ENCODE measurements around the gene GALNT18. TPM values are rescaled to one million over a fixed set of nuclear protein-coding genes. Genes with fewer than 3 reads are reported as not detected.
"Not testable (repeated sequence)": the region's sequence is repeated elsewhere in the genome, so short reads cannot be mapped to it uniquely, and the experiment has no call there.

GALNT18 gene
- total and polyA plus RNA-seq, 9 donors: 3.0 to 13.2 (median 7.7) TPM

DNA sequence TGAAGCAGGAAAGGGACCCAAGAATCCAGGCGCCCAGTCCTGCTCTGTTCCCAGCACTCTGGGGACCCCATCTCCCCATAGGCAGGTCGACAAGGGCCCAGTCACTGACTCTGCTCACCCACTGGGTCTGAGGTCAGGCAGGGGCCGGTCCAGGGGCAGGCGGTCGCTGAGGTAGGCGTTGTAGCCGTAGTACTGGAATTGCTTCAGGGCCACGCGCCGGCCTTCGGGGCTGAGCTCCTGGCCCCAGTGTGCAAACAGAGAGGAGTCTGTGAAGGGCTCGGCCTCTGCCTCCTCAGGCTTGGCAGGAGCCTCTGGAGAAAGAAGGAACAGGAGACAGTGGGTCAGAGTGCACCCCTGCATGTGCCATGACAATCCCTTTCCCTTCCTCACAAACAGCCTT, 173.2 kb downstream of the GALNT18 start:
- 93 to 97% (median 94%) methylated on average over 12 of the region's 12 CpGs for WGBS, 3 donors
- Histone ChIP-seq H3K9me3 (no peaks in the 10 kb centered on the region), H3K27me3 (no peaks in the 10 kb centered on the region), H3K4me1 (ENCODE audit: insufficient read depth) (peaks cover 5% of the 10 kb centered on the region), H3K36me3 (no peaks in the 10 kb centered on the region), H3K4me3 (no peak overlapping the region), H3K27ac (no peak overlapping the region)
- no peak for DNase-seq
- intact Hi-C loops (cut with DNase I): no loop called here
- TF ChIP-seq CTCF (IDR thresholded peaks at IDR 0.05): no peak
- no peak for TF ChIP-seq EP300 (IDR thresholded peaks at IDR 0.05)
- no peak for TF ChIP-seq POLR2A (IDR thresholded peaks at IDR 0.05)

GRCh38 chr11:11447601-11448000, 174.2 kb downstream of the GALNT18 start:
- DNase-seq; H3K4me3 ChIP-seq; H3K27me3 ChIP-seq; H3K4me1 ChIP-seq (ENCODE audit: insufficient read depth); H3K36me3 ChIP-seq; H3K9me3 ChIP-seq; intact Hi-C loops (cut with DNase I); H3K27ac ChIP-seq: not testable (repeated sequence)
- WGBS, 3 donors: 72 to 89% (median 84%) methylated on average over 3 of the region's 3 CpGs

GRCh38 chr11:11446967-11447366, 174.8 kb downstream of the GALNT18 start:
- no peak overlapping the region for H3K27ac ChIP-seq
- peaks cover 5% of the 10 kb centered on the region for H3K4me1 ChIP-seq (ENCODE audit: insufficient read depth)
- no peak for DNase-seq
- no peaks in the 10 kb centered on the region for H3K36me3 ChIP-seq
- 87 to 92% (median 88%) methylated on average over 6 of the region's 6 CpGs for WGBS, 3 donors
- no peak overlapping the region for H3K4me3 ChIP-seq
- no peaks in the 10 kb centered on the region for H3K9me3 ChIP-seq
- no peak for TF ChIP-seq EP300 (IDR thresholded peaks at IDR 0.05)
- TF ChIP-seq CTCF (IDR thresholded peaks at IDR 0.05): no peak
- no peak for TF ChIP-seq POLR2A (IDR thresholded peaks at IDR 0.05)
- H3K27me3 ChIP-seq: no peaks in the 10 kb centered on the region
- intact Hi-C loops (cut with DNase I): no loop called here

DNA sequence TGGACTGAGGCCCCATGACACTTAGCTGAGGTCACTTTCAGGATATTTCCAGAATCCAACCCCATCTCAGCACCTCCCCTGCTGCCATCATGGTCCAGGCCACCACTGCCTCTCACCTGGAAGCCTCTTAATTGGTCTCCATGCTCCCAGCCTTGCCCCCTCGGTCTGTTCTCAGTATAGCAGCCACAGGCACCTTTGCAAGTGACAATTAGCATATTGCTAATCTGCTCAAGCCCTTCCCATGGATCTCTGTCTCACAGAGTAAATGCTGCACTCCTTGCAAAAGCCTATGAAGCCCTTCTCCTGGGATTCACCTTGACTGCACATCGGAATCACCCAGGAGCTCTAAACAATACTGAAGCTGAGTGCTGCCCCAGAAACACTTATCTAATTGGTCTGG, 175.2 kb downstream of the GALNT18 start:
- Histone ChIP-seq H3K27ac (no peak overlapping the region), H3K4me3 (no peak overlapping the region), H3K9me3 (no peaks in the 10 kb centered on the region), H3K36me3 (no peaks in the 10 kb centered on the region), H3K4me1 (ENCODE audit: insufficient read depth) (peaks cover 5% of the 10 kb centered on the region), H3K27me3 (no peaks in the 10 kb centered on the region)
- intact Hi-C loops (cut with DNase I): no loop called here
- TF ChIP-seq EP300 (IDR thresholded peaks at IDR 0.05) (no peak), POLR2A (IDR thresholded peaks at IDR 0.05) (no peak), CTCF (IDR thresholded peaks at IDR 0.05) (no peak)
- DNase-seq: no peak
- 82 to 93% (median 89%) methylated on average over 2 of the region's 2 CpGs for WGBS, 3 donors

DNA sequence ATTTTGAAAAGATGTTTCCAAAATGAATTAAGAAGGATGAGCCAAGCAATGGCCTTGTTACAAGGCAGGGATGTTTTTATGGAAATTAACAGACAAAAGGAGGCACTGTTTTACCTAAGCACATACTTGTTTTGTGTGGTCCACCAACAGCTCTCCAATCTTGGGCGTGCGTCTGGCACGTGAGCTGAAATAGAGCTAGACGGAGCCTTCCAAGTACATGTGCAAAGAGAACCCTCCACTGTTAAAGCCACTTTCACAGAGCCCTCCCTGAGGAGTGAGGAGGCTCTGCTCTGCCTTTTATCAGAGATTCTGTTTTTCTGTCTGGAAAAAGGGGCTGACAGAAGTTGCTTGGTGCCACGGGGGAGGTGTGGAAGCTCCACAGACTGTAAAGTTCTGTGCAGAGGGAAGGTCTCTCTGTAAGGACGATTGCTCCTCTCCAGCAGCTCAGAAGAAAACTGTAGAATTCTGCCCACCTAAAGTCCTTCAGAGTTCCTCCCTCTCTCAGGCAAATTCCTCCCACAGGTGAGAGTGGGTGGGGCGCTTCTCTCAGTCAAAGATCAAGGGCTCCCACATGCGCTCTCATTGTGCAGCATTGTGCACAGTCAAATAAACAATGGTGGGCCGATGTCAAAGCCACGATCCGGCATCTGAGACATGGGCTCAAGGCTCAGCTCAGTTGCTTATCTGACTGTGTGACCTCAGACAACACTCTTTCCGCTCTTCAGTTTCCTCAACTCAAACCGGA, 176.2 kb downstream of the GALNT18 start:
- peaks cover 5% of the 10 kb centered on the region for H3K4me1 ChIP-seq (ENCODE audit: insufficient read depth)
- H3K4me3 ChIP-seq: no peak overlapping the region
- no peak for DNase-seq
- no peak overlapping the region for H3K27ac ChIP-seq
- no peaks in the 10 kb centered on the region for H3K9me3 ChIP-seq
- intact Hi-C loops (cut with DNase I): no loop called here
- no peak for TF ChIP-seq CTCF (IDR thresholded peaks at IDR 0.05)
- TF ChIP-seq POLR2A (IDR thresholded peaks at IDR 0.05): no peak
- TF ChIP-seq EP300 (IDR thresholded peaks at IDR 0.05): no peak
- no peaks in the 10 kb centered on the region for H3K27me3 ChIP-seq
- no peaks in the 10 kb centered on the region for H3K36me3 ChIP-seq
- WGBS, 3 donors: 91% methylated on average over 13 of the region's 13 CpGs

All from ovary (tissue), 9 donors.